Testis (tissue), 3 donors: ENCODE measurements around the gene HYAL3. TPM values are rescaled to one million over a fixed set of nuclear protein-coding genes. Genes with fewer than 3 reads are reported as not detected.
"Not testable (repeated sequence)": the region's sequence is repeated elsewhere in the genome, so short reads cannot be mapped to it uniquely, and the experiment has no call there.

Experiments used
- DNase-seq: peaks from one replicate; pipeline ENCODE4 v3.0.0-alpha.2; 2019
- H3K27ac ChIP-seq, 2 donors: fragments of 200-600 bp; sonication (generic); one replicate each; pipeline ENCODE4 v1.5.1; 2019
- H3K27me3 ChIP-seq: fragments of 200-600 bp; sonication (generic); one replicate; pipeline ENCODE4 v1.5.1; 2019
- H3K36me3 ChIP-seq: fragments of 200-600 bp; sonication (generic); one replicate; pipeline ENCODE4 v1.5.1; 2017; ENCODE audit warnings: low read depth; ENCODE audit errors: missing control alignments
- H3K4me1 ChIP-seq: fragments of 200-600 bp; sonication (generic); one replicate; pipeline ENCODE4 v1.5.1; 2019
- H3K4me3 ChIP-seq, 2 donors: fragments of 200-600 bp; sonication (generic); one replicate each; pipeline ENCODE4 v1.5.1; 2017 to 2019
- H3K9me3 ChIP-seq: fragments of 200-600 bp; sonication (generic); one replicate; pipeline ENCODE4 v1.5.1; 2017
- POLR2A ChIP-seq: fragments of 450-650 bp; IDR thresholded peaks from one replicate; pipeline ENCODE4 v1.6.1; 2017; ENCODE audit warnings: antibody characterized with exemption, mild to moderate bottlenecking, moderate library complexity
- WGBS, 2 donors: methylation state at CpG; one replicate each; pipeline ENCODE4 v1.1.5; 2018; 5-methylcytosine and 5-hydroxymethylcytosine counted together
- intact Hi-C: fragments of 100-400 bp; cut with DNase I; formaldehyde crosslinking; loops from one replicate; pipeline ENCODE4 v1.15.1; 2023; ENCODE audit warnings: low total_unique reads
- polyA plus RNA-seq: library from polyadenylated mRNA; stranded (reverse); fragments of 350-450 nt; fragmentation: Illumina TruSeq; extraction: RNeasy Lipid Tissue Mini Kit (QIAGEN cat#74804); gene quantifications from one replicate; pipeline ENCODE4 v1.2.3, GENCODE V29; 2014; ENCODE audit warnings: low read depth, low replicate concordance; ENCODE audit not compliant: insufficient read depth
- total RNA-seq, 2 donors: library from RNA; depleted of rRNA; stranded (reverse); fragments of >200 nt; gene quantifications; one replicate each; pipeline ENCODE4 v1.2.3, GENCODE V29; 2016
- TF ChIP-seq, protein P1 (sequence below), 3 experiments: fragments of 450-650 bp in 2 of 3; fragments of 200-600 bp in 1 of 3; sonication (generic) in 1 of 3; IDR thresholded peaks; one replicate each; pipeline ENCODE4 v1.5.1; 2016 to 2019; ENCODE audit warnings: antibody characterized with exemption in 3 of 3, mild to moderate bottlenecking in 2 of 3, moderate library complexity in 1 of 3

The HYAL3 gene
- total and polyA plus RNA-seq, 3 donors from 2014 or later = 13.8 to 27.9 (median 25.2) TPM

DNA sequence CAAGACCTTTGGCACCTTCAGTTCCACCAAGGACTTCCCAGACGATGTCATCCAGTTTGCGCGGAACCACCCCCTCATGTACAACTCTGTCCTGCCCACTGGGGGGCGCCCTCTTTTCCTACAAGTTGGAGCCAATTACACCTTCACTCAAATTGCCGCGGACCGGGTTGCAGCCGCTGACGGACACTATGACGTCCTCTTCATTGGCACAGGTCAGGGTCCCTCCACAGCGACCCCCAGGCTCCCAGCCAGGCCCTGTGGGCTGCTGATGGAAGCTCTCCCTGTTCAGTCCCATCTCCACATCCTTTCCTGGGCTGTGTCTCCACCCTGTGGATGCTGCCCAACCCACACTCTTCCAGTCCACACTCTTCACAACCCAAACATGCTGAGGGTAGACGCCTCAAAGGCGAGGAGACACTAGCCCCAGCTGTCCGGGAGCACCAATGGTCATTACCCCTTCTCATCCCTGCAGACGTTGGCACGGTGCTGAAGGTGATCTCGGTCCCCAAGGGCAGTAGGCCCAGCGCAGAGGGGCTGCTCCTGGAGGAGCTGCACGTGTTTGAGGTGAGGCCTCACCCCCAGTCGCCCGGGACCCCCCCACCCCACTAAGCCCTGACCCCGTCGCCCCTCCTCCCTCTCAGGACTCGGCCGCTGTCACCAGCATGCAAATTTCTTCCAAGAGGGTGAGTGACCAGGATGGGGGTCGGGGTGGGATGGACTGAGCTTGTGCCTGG lies 24.7 kb downstream of the HYAL3 start:
- TF ChIP-seq, protein P1, sequence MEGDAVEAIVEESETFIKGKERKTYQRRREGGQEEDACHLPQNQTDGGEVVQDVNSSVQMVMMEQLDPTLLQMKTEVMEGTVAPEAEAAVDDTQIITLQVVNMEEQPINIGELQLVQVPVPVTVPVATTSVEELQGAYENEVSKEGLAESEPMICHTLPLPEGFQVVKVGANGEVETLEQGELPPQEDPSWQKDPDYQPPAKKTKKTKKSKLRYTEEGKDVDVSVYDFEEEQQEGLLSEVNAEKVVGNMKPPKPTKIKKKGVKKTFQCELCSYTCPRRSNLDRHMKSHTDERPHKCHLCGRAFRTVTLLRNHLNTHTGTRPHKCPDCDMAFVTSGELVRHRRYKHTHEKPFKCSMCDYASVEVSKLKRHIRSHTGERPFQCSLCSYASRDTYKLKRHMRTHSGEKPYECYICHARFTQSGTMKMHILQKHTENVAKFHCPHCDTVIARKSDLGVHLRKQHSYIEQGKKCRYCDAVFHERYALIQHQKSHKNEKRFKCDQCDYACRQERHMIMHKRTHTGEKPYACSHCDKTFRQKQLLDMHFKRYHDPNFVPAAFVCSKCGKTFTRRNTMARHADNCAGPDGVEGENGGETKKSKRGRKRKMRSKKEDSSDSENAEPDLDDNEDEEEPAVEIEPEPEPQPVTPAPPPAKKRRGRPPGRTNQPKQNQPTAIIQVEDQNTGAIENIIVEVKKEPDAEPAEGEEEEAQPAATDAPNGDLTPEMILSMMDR (IDR thresholded peaks at IDR 0.05) = peak; percentile 33 to 68 (median 61)
- TF ChIP-seq POLR2A = no peak
- Histone ChIP-seq H3K9me3 (no peaks in the 10 kb centered on the region), H3K4me3 (no peak overlapping the region), H3K27me3 (no peaks in the 10 kb centered on the region), H3K27ac (no peak overlapping the region), H3K36me3 (no peaks in the 10 kb centered on the region), H3K4me1 (peaks cover 10% of the 10 kb centered on the region)
- intact Hi-C loops = loop anchor here (10.0 kb wide), 1 partner anchor 80 kb away; the partner anchor contains the start of gene GNAT1
- WGBS, 2 donors = 38 to 52% methylated on average over 19 to 26 of the region's 26 CpGs
- DNase-seq = peak; percentile 74

DNA sequence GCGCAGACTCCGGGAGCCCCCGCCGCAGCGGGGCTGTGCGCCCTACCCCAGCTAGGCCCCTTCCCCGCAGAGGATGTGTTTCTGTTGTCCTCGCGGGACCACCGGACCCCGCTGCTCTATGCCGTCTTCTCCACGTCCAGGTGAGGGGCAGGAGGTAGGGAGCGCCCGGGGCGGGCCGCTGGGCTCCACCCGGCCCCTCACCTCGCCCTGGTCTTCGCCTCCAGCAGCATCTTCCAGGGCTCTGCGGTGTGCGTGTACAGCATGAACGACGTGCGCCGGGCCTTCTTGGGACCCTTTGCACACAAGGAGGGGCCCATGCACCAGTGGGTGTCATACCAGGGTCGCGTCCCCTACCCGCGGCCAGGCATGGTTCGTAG lies 25.5 kb downstream of the HYAL3 start:
- Histone ChIP-seq H3K4me1 (peaks cover 19% of the 10 kb centered on the region), H3K9me3 (no peaks in the 10 kb centered on the region), H3K4me3 (peak overlapping the region in 1 of 2 donors; percentile 35), H3K36me3 (no peaks in the 10 kb centered on the region), H3K27me3 (no peaks in the 10 kb centered on the region), H3K27ac (no peak overlapping the region)
- intact Hi-C loops = loop anchor here (10.0 kb wide), 1 partner anchor 79 kb away; the partner anchor contains the start of gene GNAT1
- DNase-seq = no peak
- WGBS, 2 donors = 40 to 52% methylated on average over 27 to 31 of the region's 31 CpGs
- TF ChIP-seq POLR2A = no peak
- TF ChIP-seq, protein P1 (IDR thresholded peaks at IDR 0.05) = no peak

DNA sequence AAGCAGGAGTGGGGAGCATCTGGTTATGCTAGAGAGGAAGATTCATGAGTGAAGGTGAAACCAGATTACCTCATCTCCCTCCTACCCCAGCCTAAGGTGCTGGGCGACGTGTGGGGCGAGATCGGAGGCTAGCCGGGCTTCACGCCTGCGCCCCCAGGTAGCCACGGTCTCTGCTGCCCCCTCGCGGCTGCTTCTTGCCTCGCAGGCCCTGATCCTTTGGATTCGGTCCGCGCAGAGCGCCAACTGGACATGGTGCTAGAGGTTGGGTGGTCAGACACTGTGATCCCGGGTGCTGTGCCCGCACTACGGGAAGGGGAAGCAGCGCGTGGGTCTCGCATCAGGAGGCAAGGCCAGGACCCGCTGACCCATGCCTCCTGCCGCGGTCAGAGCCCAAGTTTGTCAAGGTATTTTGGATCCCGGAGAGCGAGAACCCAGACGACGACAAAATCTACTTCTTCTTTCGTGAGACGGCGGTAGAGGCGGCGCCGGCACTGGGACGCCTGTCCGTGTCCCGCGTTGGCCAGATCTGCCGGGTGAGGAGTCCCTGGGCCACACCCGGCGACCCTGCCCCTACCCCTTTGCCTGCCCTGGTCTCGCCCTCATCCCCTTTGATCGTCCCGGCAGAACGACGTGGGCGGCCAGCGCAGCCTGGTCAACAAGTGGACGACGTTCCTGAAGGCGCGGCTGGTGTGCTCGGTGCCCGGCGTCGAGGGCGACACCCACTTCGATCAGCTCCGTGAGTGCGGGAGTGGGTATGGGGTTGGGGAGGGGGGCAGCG lies 26.1 kb downstream of the HYAL3 start:
- 7 to 9% methylated on average over 27 to 59 of the region's 61 CpGs for WGBS, 2 donors
- TF ChIP-seq, protein P1 (IDR thresholded peaks at IDR 0.05) = peak; percentile 95 to 99 (median 98)
- no peak for TF ChIP-seq POLR2A
- Histone ChIP-seq H3K9me3 (no peaks in the 10 kb centered on the region), H3K27ac (no peak overlapping the region), H3K36me3 (no peaks in the 10 kb centered on the region), H3K27me3 (no peaks in the 10 kb centered on the region), H3K4me1 (peaks cover 22% of the 10 kb centered on the region), H3K4me3 (peak overlapping the region in 1 of 2 donors; percentile 35)
- intact Hi-C loops = loop anchor here (10.0 kb wide), 1 partner anchor 78 kb away; the partner anchor contains the start of gene GNAT1
- DNase-seq = peak; percentile 89

DNA sequence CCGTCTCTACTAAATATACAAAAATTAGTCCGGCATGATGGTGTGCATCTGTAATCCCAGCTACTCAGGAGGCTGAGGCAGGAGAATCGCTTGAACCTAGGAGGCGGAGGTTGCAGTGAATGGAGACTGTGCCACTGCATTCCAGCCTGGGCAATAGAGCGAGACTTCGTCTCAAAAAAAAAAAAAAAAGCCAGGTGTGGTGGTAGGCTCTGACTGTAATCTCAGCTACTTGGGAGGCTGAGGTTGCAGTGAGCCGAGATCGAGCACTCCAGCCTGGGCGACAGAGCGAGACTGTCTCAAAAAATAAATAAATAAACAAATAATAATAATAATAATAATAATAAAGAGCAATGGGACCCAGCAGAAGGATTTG lies 26.7 kb downstream of the HYAL3 start:
- H3K27ac ChIP-seq, H3K27me3 ChIP-seq, H3K36me3 ChIP-seq, DNase-seq, H3K4me3 ChIP-seq, H3K9me3 ChIP-seq: not testable (repeated sequence)
- WGBS, 2 donors = 57 to 59% methylated on average over 10 of the region's 10 CpGs
- H3K4me1 ChIP-seq = peaks cover 27% of the 10 kb centered on the region
- intact Hi-C loops = loop anchor here (10.0 kb wide), 1 partner anchor 78 kb away; the partner anchor contains the start of gene GNAT1

DNA sequence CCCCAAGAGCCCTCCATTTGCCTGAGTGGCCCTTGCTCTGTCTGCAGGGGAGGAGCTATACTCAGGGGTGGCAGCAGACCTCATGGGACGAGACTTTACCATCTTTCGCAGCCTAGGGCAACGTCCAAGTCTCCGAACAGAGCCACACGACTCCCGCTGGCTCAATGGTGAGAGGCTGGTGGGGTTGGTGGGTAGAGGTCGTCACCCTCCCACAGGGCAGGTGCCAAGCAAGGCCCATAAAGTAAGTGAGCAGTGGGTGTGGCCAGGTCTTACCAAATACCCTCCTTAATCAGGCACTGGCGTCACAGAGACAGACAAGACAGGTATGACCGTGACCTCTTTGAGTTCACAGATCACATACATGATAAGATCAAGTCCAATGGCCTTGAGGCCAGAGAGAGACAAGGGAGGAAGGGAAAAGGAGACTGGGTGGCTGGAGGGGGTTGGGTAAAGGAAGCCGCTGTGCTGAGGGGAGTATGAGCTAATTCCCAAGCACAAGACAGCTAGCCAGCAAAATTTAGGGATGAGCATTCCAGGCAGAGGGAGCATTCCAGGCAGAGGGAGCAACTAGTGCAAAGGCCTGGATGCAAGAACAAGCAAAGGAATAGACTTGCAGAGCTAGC lies 27.8 kb downstream of the HYAL3 start:
- no peak overlapping the region for H3K27ac ChIP-seq
- H3K9me3 ChIP-seq = no peaks in the 10 kb centered on the region
- WGBS, 2 donors = 83 to 85% methylated on average over 10 of the region's 10 CpGs
- H3K27me3 ChIP-seq = no peaks in the 10 kb centered on the region
- H3K4me3 ChIP-seq = no peak overlapping the region
- no peaks in the 10 kb centered on the region for H3K36me3 ChIP-seq
- DNase-seq = no peak
- H3K4me1 ChIP-seq = peaks cover 38% of the 10 kb centered on the region
- intact Hi-C loops = loop anchor here (10.0 kb wide), 1 partner anchor 77 kb away; the partner anchor contains the start of gene GNAT1
- TF ChIP-seq POLR2A = no peak
- TF ChIP-seq, protein P1 (IDR thresholded peaks at IDR 0.05) = no peak
